Measurements from ENCODE around the gene MIAT.

MIAT gene

GRCh38 chr22:26690654-26691376, 33.4 kb downstream of the MIAT start:
- no peak for TF ChIP-seq CTCF (IDR thresholded peaks at IDR 0.05; ENCODE audit: control insufficient read depth, insufficient read depth, low read depth, low read length, missing control alignments)
- no peak overlapping the region for H3K4me3 ChIP-seq (ENCODE audit: control insufficient read depth, low read depth, low read length)
- DNase-seq (ENCODE audit: low read depth) = no peak

DNA sequence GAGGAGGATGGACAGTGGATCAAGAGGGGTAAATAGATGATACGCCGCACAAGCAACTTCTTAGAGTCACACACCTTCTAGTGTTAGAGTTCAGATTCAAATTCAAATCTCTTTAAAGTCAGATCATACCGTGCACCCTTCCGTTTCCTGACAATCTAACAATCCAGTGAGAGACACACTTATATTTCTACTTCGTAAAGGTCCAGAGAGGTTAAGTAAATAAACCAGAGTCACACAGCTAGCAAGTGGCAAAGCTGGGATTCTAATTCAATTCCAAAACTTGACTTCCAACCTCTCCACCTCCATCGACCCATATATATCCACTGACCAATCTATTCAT, 34.0 kb downstream of the MIAT start:
- no peak for DNase-seq (ENCODE audit: low read depth)
- TF ChIP-seq CTCF (IDR thresholded peaks at IDR 0.05; ENCODE audit: control insufficient read depth, insufficient read depth, low read depth, low read length, missing control alignments) = no peak
- no peak overlapping the region for H3K4me3 ChIP-seq (ENCODE audit: control insufficient read depth, low read depth, low read length)

GRCh38 chr22:26692215-26692614, 34.8 kb downstream of the MIAT start:
- TF ChIP-seq CTCF (IDR thresholded peaks at IDR 0.05; ENCODE audit: control insufficient read depth, insufficient read depth, low read depth, low read length, missing control alignments) = no peak
- no peak overlapping the region for H3K4me3 ChIP-seq (ENCODE audit: control insufficient read depth, low read depth, low read length)
- DNase-seq (ENCODE audit: low read depth) = no peak

DNA sequence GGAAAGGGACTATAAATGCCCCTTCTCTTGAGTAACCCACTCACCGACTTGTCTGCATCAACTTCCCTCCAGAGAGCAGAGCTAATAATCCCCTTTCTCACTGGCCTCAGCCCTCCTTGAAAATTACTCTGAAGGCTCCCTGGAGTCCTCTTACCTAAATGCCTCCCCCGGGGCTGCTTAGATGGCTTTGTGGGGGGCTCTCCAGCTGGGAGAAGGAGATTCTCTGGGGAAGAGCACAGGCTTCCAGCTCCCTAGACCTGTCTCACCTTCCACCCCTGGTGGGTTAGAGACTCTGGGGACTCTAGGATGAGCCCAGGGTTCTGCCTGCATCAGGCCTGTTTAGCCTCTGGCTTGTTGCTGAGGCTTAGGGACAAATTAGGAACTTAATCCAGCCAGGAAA, 39.8 kb downstream of the MIAT start:
- no peak for TF ChIP-seq CTCF (IDR thresholded peaks at IDR 0.05; ENCODE audit: control insufficient read depth, insufficient read depth, low read depth, low read length, missing control alignments)
- no peak overlapping the region for H3K4me3 ChIP-seq (ENCODE audit: control insufficient read depth, low read depth, low read length)
- no peak for DNase-seq (ENCODE audit: low read depth)

GRCh38 chr22:26700462-26700861, 43.1 kb downstream of the MIAT start:
- no peak for DNase-seq (ENCODE audit: low read depth)
- TF ChIP-seq CTCF (IDR thresholded peaks at IDR 0.05; ENCODE audit: control insufficient read depth, insufficient read depth, low read depth, low read length, missing control alignments) = no peak
- H3K4me3 ChIP-seq (ENCODE audit: control insufficient read depth, low read depth, low read length) = no peak overlapping the region

GRCh38 chr22:26700886-26701285, 43.5 kb downstream of the MIAT start:
- DNase-seq (ENCODE audit: low read depth) = no peak
- H3K4me3 ChIP-seq (ENCODE audit: control insufficient read depth, low read depth, low read length) = no peak overlapping the region
- no peak for TF ChIP-seq CTCF (IDR thresholded peaks at IDR 0.05; ENCODE audit: control insufficient read depth, insufficient read depth, low read depth, low read length, missing control alignments)

DNA sequence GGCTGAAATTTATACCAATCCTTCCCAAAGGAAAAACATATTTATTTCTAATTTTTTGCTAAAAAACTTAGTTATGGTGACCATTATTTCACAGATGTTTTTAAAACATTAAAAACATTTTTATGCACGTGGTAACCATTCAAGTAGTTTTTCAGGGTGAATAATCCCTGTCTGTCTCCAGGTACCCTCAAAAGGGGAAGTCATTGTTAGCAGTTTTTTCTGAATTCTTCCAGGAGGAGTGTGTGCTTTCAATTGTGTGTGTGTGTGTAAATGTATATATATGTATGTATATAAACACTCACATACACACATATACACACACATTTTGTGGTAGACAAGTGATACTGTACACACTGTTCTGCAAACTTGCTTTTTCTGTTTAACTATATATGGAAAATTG, 43.9 kb downstream of the MIAT start:
- no peak for TF ChIP-seq CTCF (IDR thresholded peaks at IDR 0.05; ENCODE audit: control insufficient read depth, insufficient read depth, low read depth, low read length, missing control alignments)
- H3K4me3 ChIP-seq (ENCODE audit: control insufficient read depth, low read depth, low read length) = no peak overlapping the region
- DNase-seq (ENCODE audit: low read depth) = no peak
